SK-MEL-5 (cell line): ENCODE measurements around the gene PDCD10. TPM values are rescaled to one million over a fixed set of nuclear protein-coding genes. Genes with fewer than 3 reads are reported as not detected.

Experiments
- DNase-seq: peaks from one replicate; pipeline ENCODE4 v3.0.0-alpha.2; 2016; ENCODE audit warnings: low read depth, low spot score
- in situ Hi-C: cut with HindIII; loops from 2 replicates; pipeline ENCODE4 v1.10.0; 2016; ENCODE audit warnings: low sequenced_read_pairs, high pct_unique_total_duplicates, low pct_unique_long_range_greater_than_20kb
- polyA plus RNA-seq, 2 experiments: library from polyadenylated mRNA; depleted of rRNA; stranded (reverse); fragments of >200 nt; gene quantifications; 2 replicates each; pipeline ENCODE4 v1.2.3, GENCODE V29; 2015
- total RNA-seq: library from RNA; depleted of rRNA; stranded (reverse); fragments of >200 nt; shearing (Covaris generic); gene quantifications from 2 replicates; pipeline ENCODE4 v1.2.3, GENCODE V29; 2014; rRNA removed

The PDCD10 gene
- 111 and 135 TPM in 2 replicates for total RNA-seq
- polyA plus RNA-seq (2015; cell fraction: cytosol; rRNA removed) = 61.8 and 64.3 TPM in 2 replicates
- polyA plus RNA-seq (2015; cell fraction: nucleus; rRNA removed) = 26.3 and 28.4 TPM in 2 replicates

- in situ Hi-C loops = no loop called here
- DNase-seq = peak; percentile 99
Observed at GRCh38 chr3:167734498-167735232, at the start of gene PDCD10. TSS of gene PDCD10 (minus strand) at chr3:167734892. CDS start at chr3:167720157, 14,735 bp downstream.

- in situ Hi-C loops = no loop called here
- no peak for DNase-seq
Observed at GRCh38 chr3:167783781-167784180, 49.1 kb upstream of the PDCD10 start.

GRCh38 chr3:167780214-167780883, 45.7 kb upstream of the PDCD10 start:
- peak; percentile 4 for DNase-seq
- in situ Hi-C loops = no loop called here

- DNase-seq = no peak
- in situ Hi-C loops = no loop called here
Observed at GRCh38 chr3:167777356-167777755, 42.7 kb upstream of the PDCD10 start.

- in situ Hi-C loops = no loop called here
- no peak for DNase-seq
Observed at GRCh38 chr3:167776066-167776685, 41.5 kb upstream of the PDCD10 start.

GRCh38 chr3:167773584-167773983, 38.9 kb upstream of the PDCD10 start:
- no peak for DNase-seq
- in situ Hi-C loops = no loop called here

- in situ Hi-C loops = no loop called here
- no peak for DNase-seq
Observed at GRCh38 chr3:167772992-167773391, 38.3 kb upstream of the PDCD10 start.

- in situ Hi-C loops = no loop called here
- DNase-seq = no peak
Observed at GRCh38 chr3:167762296-167762695, 27.6 kb upstream of the PDCD10 start.

- no peak for DNase-seq
- in situ Hi-C loops = no loop called here
Observed at GRCh38 chr3:167761302-167761701, 26.6 kb upstream of the PDCD10 start.

DNA sequence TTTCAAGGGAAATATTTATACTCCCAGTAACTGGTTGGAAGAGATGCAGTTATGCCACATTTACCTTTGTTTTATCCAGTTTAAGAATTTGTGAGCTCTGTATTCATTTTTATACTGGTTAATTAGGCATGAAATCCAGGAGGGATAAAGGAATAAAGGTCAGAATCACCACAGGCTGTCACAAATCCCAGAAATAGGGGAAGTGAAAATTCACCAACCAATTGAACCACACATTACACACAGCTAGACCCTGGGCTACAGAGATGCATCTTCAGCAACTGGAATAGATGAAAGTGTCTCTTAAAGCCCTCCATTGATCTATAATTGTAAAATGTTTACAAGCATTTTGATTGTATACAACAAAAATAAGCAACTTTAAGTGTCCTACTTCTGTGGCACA, 19.4 kb upstream of the PDCD10 start:
- DNase-seq = no peak
- in situ Hi-C loops = no loop called here

DNA sequence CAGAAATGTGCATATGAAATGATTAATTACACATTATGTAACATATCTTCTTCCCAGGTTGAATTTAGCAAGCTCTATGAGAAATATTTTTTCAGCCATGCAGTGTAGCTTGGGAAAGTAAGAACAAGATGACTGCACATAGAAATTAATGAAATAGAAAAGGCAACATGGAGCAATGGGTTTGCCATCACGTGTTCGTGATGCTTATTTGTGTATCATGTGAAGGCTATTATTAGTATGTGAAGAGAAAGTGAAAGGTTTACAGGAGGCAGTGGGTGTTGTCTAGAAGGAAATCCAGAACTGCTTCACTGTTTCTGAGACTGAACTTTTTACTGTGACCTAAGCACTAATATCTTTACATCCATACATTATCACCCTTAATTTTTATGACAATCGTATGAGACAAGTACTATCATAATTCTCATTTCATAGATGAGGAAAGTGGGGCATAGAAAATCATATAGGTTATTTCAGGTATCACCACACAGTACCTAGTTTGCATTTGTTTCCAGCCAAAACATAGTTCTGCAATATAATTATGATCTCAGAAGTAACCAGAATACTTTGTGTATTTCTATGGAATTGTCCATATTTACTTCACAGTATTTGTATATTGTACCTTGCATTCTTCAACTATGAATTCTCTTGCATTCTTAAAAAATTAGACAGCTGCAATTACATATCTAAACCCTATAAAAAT, 15.7 kb upstream of the PDCD10 start:
- DNase-seq = peak; percentile 72
- in situ Hi-C loops = no loop called here

GRCh38 chr3:167749728-167750127, 15.0 kb upstream of the PDCD10 start:
- in situ Hi-C loops = no loop called here
- DNase-seq = no peak

DNA sequence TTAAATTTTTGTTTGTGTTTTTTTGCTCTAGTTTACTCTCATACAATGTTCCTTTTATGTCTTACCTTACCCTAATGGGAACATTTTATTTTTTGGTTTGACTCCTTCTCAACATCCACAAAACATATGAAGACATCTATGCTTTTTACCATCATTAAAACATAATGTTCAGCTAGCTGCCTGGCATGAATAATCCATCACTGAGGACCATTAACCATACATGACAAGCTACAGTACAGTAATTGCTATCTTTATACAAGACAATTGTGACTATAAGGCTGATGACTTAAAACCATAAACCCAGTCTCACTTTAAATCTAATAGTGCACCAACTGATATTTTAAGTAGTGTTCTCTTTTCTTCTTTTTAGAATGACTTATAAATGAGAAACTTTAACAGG, 14.5 kb upstream of the PDCD10 start:
- in situ Hi-C loops = no loop called here
- no peak for DNase-seq

DNA sequence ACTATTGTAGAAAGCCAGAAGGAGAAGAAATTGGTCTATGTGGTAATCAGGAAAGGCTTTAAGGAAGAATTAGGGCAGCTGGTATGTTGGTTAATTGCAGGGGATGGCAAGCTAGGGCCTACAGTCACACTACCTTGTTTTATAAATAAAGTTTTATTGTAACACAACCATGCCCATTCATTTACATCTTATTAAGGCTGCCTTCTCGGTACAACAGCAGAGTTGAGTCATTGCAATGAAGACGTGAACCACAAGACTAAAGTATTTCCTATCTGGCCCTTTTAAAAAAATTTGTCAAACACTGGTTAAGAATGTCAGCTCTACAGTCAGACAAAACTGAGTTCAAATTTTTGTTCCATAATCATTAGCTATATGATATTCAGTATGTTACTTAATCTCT, 9.1 kb upstream of the PDCD10 start:
- DNase-seq = no peak
- in situ Hi-C loops = no loop called here

DNA sequence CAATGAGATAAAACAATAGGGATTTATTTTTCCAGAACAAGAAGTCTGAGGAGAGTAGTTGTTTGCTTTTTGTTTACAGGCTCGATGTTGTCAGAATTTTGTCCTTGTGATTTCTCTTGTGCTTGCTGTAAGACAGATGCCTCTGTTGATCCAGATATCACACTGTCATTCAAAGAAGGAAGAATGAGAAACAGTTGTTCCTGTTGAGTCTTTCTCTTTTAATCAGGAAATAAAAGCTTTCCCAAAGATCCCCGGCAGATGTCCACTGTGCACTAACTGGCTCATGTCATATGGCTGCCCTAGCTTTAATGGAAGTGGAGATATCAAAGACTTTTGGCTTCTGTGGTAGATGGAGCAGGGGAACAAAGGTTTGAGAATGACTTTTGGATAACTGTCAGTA, 7.6 kb upstream of the PDCD10 start:
- peak; percentile 85 for DNase-seq
- in situ Hi-C loops = no loop called here

- in situ Hi-C loops = no loop called here
- peak; percentile 78 for DNase-seq
Observed at GRCh38 chr3:167740961-167741587, 6.4 kb upstream of the PDCD10 start.

GRCh38 chr3:167739190-167739810, 4.6 kb upstream of the PDCD10 start:
- in situ Hi-C loops = no loop called here

More at GRCh38 chr3:167739190-167739810, 4.6 kb upstream of the PDCD10 start:
- DNase-seq = peak; percentile 83
